ENCODE measurements around the gene PCDHGA7.

DNA sequence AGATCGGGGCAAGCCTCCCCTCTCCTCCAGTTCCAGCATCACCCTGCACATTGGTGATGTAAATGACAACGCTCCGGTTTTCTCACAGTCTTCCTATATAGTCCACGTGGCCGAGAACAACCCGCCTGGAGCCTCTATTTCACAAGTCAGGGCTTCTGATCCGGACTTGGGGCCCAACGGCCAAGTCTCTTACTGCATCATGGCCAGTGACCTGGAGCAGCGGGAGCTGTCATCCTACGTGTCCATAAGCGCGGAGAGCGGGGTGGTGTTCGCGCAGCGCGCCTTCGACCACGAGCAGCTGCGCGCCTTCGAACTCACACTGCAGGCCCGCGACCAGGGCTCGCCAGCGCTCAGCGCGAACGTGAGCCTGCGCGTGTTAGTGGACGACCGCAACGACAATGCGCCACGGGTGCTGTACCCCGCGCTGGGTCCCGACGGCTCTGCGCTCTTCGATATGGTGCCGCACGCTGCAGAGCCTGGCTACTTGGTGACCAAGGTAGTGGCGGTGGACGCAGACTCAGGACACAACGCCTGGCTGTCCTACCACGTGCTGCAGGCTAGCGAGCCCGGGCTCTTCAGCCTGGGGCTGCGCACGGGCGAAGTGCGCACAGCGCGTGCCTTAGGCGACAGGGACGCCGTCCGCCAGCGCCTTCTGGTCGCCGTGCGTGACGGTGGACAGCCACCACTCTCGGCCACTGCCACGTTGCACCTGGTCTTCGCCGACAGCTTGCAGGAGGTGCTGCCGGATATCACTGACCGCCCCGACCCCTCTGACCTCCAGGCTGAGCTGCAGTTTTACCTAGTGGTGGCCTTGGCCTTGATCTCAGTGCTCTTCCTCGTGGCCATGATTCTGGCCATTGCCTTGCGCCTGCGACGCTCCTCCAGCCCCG lies 6.9 kb downstream of the PCDHGA7 start:
- TF ChIP-seq ZBTB49 (tag by site-specific recombination; IDR thresholded peaks at IDR 0.05; ENCODE audit: low read depth) (no peak), SETDB1 (IDR thresholded peaks at IDR 0.05; ENCODE audit: insufficient read length, low read length) (no peak), CTCF (tag by site-specific recombination; IDR thresholded peaks at IDR 0.05) (no peak), ZNF558 (tag by site-specific recombination; IDR thresholded peaks at IDR 0.05) (no peak), ZNF18 (tag by site-specific recombination; IDR thresholded peaks at IDR 0.05) (no peak), ZNF677 (tag by site-specific recombination; IDR thresholded peaks at IDR 0.05) (no peak), ZNF792 (tag by site-specific recombination; IDR thresholded peaks at IDR 0.05) (no peak)
- TF ChIP-seq, protein P1, sequence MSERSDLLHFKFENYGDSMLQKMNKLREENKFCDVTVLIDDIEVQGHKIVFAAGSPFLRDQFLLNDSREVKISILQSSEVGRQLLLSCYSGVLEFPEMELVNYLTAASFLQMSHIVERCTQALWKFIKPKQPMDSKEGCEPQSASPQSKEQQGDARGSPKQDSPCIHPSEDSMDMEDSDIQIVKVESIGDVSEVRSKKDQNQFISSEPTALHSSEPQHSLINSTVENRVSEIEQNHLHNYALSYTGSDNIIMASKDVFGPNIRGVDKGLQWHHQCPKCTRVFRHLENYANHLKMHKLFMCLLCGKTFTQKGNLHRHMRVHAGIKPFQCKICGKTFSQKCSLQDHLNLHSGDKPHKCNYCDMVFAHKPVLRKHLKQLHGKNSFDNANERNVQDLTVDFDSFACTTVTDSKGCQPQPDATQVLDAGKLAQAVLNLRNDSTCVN (tag by site-specific recombination; optimal IDR thresholded peaks at IDR 0.05), result no peak
- TF ChIP-seq, protein P2, sequence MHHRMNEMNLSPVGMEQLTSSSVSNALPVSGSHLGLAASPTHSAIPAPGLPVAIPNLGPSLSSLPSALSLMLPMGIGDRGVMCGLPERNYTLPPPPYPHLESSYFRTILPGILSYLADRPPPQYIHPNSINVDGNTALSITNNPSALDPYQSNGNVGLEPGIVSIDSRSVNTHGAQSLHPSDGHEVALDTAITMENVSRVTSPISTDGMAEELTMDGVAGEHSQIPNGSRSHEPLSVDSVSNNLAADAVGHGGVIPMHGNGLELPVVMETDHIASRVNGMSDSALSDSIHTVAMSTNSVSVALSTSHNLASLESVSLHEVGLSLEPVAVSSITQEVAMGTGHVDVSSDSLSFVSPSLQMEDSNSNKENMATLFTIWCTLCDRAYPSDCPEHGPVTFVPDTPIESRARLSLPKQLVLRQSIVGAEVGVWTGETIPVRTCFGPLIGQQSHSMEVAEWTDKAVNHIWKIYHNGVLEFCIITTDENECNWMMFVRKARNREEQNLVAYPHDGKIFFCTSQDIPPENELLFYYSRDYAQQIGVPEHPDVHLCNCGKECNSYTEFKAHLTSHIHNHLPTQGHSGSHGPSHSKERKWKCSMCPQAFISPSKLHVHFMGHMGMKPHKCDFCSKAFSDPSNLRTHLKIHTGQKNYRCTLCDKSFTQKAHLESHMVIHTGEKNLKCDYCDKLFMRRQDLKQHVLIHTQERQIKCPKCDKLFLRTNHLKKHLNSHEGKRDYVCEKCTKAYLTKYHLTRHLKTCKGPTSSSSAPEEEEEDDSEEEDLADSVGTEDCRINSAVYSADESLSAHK (tag by site-specific recombination; IDR thresholded peaks at IDR 0.05), result no peak
- TF ChIP-seq, protein P3, sequence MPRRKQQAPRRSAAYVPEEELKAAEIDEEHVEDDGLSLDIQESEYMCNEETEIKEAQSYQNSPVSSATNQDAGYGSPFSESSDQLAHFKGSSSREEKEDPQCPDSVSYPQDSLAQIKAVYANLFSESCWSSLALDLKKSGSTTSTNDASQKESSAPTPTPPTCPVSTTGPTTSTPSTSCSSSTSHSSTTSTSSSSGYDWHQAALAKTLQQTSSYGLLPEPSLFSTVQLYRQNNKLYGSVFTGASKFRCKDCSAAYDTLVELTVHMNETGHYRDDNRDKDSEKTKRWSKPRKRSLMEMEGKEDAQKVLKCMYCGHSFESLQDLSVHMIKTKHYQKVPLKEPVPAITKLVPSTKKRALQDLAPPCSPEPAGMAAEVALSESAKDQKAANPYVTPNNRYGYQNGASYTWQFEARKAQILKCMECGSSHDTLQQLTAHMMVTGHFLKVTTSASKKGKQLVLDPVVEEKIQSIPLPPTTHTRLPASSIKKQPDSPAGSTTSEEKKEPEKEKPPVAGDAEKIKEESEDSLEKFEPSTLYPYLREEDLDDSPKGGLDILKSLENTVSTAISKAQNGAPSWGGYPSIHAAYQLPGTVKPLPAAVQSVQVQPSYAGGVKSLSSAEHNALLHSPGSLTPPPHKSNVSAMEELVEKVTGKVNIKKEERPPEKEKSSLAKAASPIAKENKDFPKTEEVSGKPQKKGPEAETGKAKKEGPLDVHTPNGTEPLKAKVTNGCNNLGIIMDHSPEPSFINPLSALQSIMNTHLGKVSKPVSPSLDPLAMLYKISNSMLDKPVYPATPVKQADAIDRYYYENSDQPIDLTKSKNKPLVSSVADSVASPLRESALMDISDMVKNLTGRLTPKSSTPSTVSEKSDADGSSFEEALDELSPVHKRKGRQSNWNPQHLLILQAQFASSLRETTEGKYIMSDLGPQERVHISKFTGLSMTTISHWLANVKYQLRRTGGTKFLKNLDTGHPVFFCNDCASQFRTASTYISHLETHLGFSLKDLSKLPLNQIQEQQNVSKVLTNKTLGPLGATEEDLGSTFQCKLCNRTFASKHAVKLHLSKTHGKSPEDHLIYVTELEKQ (tag by site-specific recombination; IDR thresholded peaks at IDR 0.05; ENCODE audit: borderline replicate concordance), result no peak
- TF ChIP-seq, protein P4, sequence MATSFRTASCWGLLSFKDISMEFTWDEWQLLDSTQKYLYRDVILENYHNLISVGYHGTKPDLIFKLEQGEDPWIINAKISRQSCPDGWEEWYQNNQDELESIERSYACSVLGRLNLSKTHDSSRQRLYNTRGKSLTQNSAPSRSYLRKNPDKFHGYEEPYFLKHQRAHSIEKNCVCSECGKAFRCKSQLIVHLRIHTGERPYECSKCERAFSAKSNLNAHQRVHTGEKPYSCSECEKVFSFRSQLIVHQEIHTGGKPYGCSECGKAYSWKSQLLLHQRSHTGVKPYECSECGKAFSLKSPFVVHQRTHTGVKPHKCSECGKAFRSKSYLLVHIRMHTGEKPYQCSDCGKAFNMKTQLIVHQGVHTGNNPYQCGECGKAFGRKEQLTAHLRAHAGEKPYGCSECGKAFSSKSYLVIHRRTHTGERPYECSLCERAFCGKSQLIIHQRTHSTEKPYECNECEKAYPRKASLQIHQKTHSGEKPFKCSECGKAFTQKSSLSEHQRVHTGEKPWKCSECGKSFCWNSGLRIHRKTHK (tag by site-specific recombination; IDR thresholded peaks at IDR 0.05), result no peak
